HepG2 (cell line): Measurements from ENCODE around the gene ART5. TPM values are rescaled to one million over a fixed set of nuclear protein-coding genes. Genes with fewer than 3 reads are reported as not detected.
"Not testable (repeated sequence)": the region's sequence is repeated elsewhere in the genome, so short reads cannot be mapped to it uniquely, and the experiment has no call there.

ENCODE experiments used
- ATAC-seq: fragments of 200-7000 bp; cut with Tn5 transposase; 3 replicates; pipeline ENCODE4 v1.9.1; 2020; ENCODE audit warnings: mild to moderate bottlenecking, moderate library complexity
- BruUV-seq: library from RNA; stranded (reverse); fragments of 400-500 nt; replicated peaks from 2 replicates; lab custom pipeline; 2021; lab: Mats Ljungman, UMichigan
- CTCF ChIA-PET: fragments of 300-600 bp; formaldehyde crosslinking; extraction: SDS; loops from one replicate; lab custom pipeline; 2021; ENCODE audit warnings: low total read pairs, inconsistent platforms, low intra/inter-chr PET ratio; lab: Yijun Ruan, JAX
- POLR2A ChIA-PET: fragments of 350-600 bp; sonication (Branson Sonifier 250); formaldehyde crosslinking; loops from one replicate; lab custom pipeline; 2020; ENCODE audit warnings: antibody characterized with exemption, inconsistent platforms; lab: Yijun Ruan, JAX
- DNase-seq: peaks from one replicate; pipeline ENCODE4 v3.0.0-alpha.2; 2015; ENCODE audit warnings: low spot score
- FAIRE-seq: peaks from 3 replicates; lab custom pipeline; 2011; peaks lifted over from hg19 to GRCh38; lab: Jason Lieb, UNC
- H2AFZ ChIP-seq: one replicate; pipeline ENCODE4 v1.6.1; 2011; ENCODE audit warnings: low read length, inconsistent platforms
- H3K27ac ChIP-seq: fragments of 300-600 bp; 3 replicates; pipeline ENCODE4 v1.8.0; 2011; ENCODE audit warnings: mixed run types, mild to moderate bottlenecking, mixed read lengths, low read length, inconsistent platforms; ENCODE audit not compliant: insufficient read depth; ENCODE audit errors: extremely low read length
- H3K27me3 ChIP-seq, 2 experiments: fragments of 200-600 bp in 1 of 2; 2 replicates in 1 of 2; 3 replicates in 1 of 2; pipeline versions ENCODE4 v1.6.0 to v1.8.0; 2011; ENCODE audit warnings: low read length in 2 of 2, mild to moderate bottlenecking in 2 of 2, moderate library complexity in 2 of 2, inconsistent platforms in 1 of 2; ENCODE audit not compliant: insufficient read depth in 2 of 2, control insufficient read depth in 1 of 2
- H3K36me3 ChIP-seq, 2 experiments: fragments of 200-600 bp in 1 of 2; replicated peaks in 1 of 2; 2 replicates in 1 of 2; 3 replicates in 1 of 2; pipeline versions ENCODE4 v1.5.1 to v1.8.0; 2011; ENCODE audit warnings: low read length in 2 of 2, inconsistent platforms in 1 of 2; ENCODE audit not compliant: insufficient read depth in 2 of 2, control insufficient read depth in 1 of 2
- H3K4me1 ChIP-seq: 2 replicates; pipeline ENCODE4 v1.5.1; 2012; ENCODE audit warnings: low read length, inconsistent platforms; ENCODE audit not compliant: insufficient read depth
- H3K4me2 ChIP-seq: 2 replicates; pipeline ENCODE4 v1.6.0; 2011; ENCODE audit warnings: low read depth, low read length, inconsistent platforms
- H3K4me3 ChIP-seq, 3 experiments: fragments of 200-600 bp in 1 of 3; sonication (generic), shearing (Covaris generic) in 1 of 3; replicated peaks in 1 of 3; 2 replicates each; pipeline ENCODE4 v1.5.1; 2011 to 2016; ENCODE audit warnings: low read length in 3 of 3, inconsistent platforms in 2 of 3, low read depth in 2 of 3, mild to moderate bottlenecking in 2 of 3, control low read depth in 1 of 3, mixed read lengths in 1 of 3; ENCODE audit not compliant: insufficient read depth in 1 of 3
- H3K79me2 ChIP-seq: one replicate; pipeline ENCODE4 v1.6.1; 2011; ENCODE audit warnings: low read length, inconsistent platforms; ENCODE audit not compliant: insufficient read depth
- H3K9ac ChIP-seq: 2 replicates; pipeline ENCODE4 v1.6.0; 2011; ENCODE audit warnings: mild to moderate bottlenecking, low read depth, low read length, inconsistent platforms; ENCODE audit not compliant: insufficient read depth
- H3K9me3 ChIP-seq: 2 replicates; pipeline ENCODE4 v1.5.1; 2012; ENCODE audit warnings: mild to moderate bottlenecking, low read length
- H4K20me1 ChIP-seq: 2 replicates; pipeline ENCODE4 v1.6.0; 2011; ENCODE audit warnings: inconsistent platforms, mild to moderate bottlenecking, low read length, moderate library complexity; ENCODE audit not compliant: insufficient read depth
- CEBPB ChIP-seq: IDR thresholded peaks from 2 replicates; pipeline ENCODE4 v1.6.1; 2011; ENCODE audit warnings: low read depth, low read length, improper control_type of control experiment, borderline replicate concordance
- LCORL ChIP-seq, 2 experiments: fragments of 450-650 bp in 1 of 2; sonication (generic) in 1 of 2; formaldehyde crosslinking in 1 of 2; IDR thresholded peaks; 2 replicates each; pipeline versions ENCODE4 v1.5.0 to v1.6.1; 2017 to 2020; ENCODE audit warnings: antibody characterized with exemption in 1 of 2, missing genetic modification reagents in 1 of 2
- MAFK ChIP-seq, 2 experiments: IDR thresholded peaks in 1 of 2; conservative IDR thresholded peaks in 1 of 2; 2 replicates each; pipeline ENCODE4 v1.6.1; 2011; ENCODE audit warnings: improper control_type of control experiment in 2 of 2, low read length in 2 of 2
- NCOA1 ChIP-seq: sonication (generic); formaldehyde crosslinking; IDR thresholded peaks from 2 replicates; pipeline ENCODE4 v1.9.0; 2021; ENCODE audit warnings: missing genetic modification reagents
- SMARCC2 ChIP-seq: fragments of 450-650 bp; IDR thresholded peaks from 2 replicates; pipeline ENCODE4 v1.6.1; 2017; ENCODE audit warnings: antibody characterized with exemption, mild to moderate bottlenecking
- ZNF317 ChIP-seq: sonication (generic); formaldehyde crosslinking; IDR thresholded peaks from 2 replicates; pipeline ENCODE4 v1.5.0; 2020; ENCODE audit warnings: mild to moderate bottlenecking, missing genetic modification reagents
- WGBS: methylation state at CpG from one replicate; pipeline ENCODE4 v1.1.6; 2017; ENCODE audit warnings: low lambda C conversion rate; 5-methylcytosine and 5-hydroxymethylcytosine counted together
- in situ Hi-C: cut with HindIII; loops from 2 replicates; pipeline ENCODE4 v1.10.0; 2017; ENCODE audit warnings: low pct_unique_long_range_greater_than_20kb; ENCODE audit not compliant: extremely low pct_ligation_motif_present
- intact Hi-C: fragments of 100-400 bp; cut with micrococcal nuclease; formaldehyde crosslinking; loops from one replicate; pipeline ENCODE4 v1.10.0; 2022; ENCODE audit not compliant: unreplicated experiment
- polyA plus RNA-seq, 8 experiments: library from polyadenylated mRNA; depleted of rRNA in 3 of 8; stranded (reverse) in 7 of 8; unstranded in 1 of 8; fragments of >200 nt; fragmentation: Illumina TruSeq in 4 of 8; extraction: Trizol in 4 of 8; gene quantifications; 2 replicates each; pipeline versions ENCODE4 v1.2.1 to v1.2.3, GENCODE V29; 2011 to 2016; ENCODE audit warnings: low read depth in 4 of 8, missing spikeins in 1 of 8, mixed read lengths in 1 of 8; ENCODE audit not compliant: insufficient read depth in 1 of 8
- total RNA-seq, 5 experiments: library from RNA; depleted of rRNA; stranded (reverse); fragments of >200 nt; fragmentation: Illumina TruSeq; extraction: Trizol; gene quantifications; 2 replicates each; pipeline ENCODE4 v1.2.3, GENCODE V29; 2016; ENCODE audit warnings: low read depth in 1 of 5
- TF ChIP-seq, protein P1 (sequence below): sonication (generic); formaldehyde crosslinking; IDR thresholded peaks from 2 replicates; pipeline ENCODE4 v1.4.0; 2020; ENCODE audit warnings: mild to moderate bottlenecking, missing genetic modification reagents
- TF ChIP-seq, protein P2 (sequence below): sonication (generic); formaldehyde crosslinking; IDR thresholded peaks from 2 replicates; pipeline ENCODE4 v1.8.1; 2023; ENCODE audit warnings: mild to moderate bottlenecking, moderate library complexity, missing genetic modification reagents

The ART5 gene
- total and polyA plus RNA-seq, 2 of the 13 experiments (the other 11 are each of a cell fraction or from before 2014, with no cell fraction given), result 0.55 to 0.93 TPM

DNA sequence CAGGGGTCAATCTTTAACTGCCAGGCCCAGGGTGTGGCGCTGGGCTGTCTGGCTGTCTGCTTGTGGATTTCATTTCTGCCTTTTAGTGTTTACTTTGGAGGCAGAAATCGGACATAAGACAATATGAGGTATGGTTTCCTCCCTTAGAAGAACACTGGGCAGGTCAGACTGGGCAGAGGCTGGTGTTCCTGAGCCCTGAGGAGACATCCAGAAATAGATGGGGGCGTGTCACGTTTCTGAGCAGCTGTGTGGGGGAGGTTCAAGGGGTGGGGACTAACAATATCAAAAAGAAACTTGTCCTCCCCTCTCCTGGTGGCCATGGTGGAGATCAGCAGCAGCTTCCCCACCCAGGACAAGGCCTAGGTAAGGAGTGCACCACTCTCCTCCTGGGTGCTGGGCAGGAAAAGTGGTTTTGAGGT is 3.0 kb upstream of the ART5 start, which contains the start of gene ART1:
Gene ART1, plus strand, starts transcription at position 312 of the 419 bp plus-strand sequence. CDS start 14,086 bp downstream, outside the sequence.
- no peak within 1 kb of the TSS for H3K9ac ChIP-seq
- intact Hi-C loops, result no loop called here
- WGBS, result 72% methylated on average over 4 of the region's 4 CpGs
- no TSS peak for BruUV-seq
- TF ChIP-seq, protein P1, sequence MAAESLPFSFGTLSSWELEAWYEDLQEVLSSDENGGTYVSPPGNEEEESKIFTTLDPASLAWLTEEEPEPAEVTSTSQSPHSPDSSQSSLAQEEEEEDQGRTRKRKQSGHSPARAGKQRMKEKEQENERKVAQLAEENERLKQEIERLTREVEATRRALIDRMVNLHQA (CRISPR knock-in tag), result no peak
- TF ChIP-seq SMARCC2, result no peak
- TF ChIP-seq NCOA1 (CRISPR knock-in tag), result no peak
- no peak for TF ChIP-seq MAFK (conservative IDR thresholded peaks at IDR 0.05 in 1 of 2, IDR thresholded peaks at IDR 0.05 in 1 of 2; ENCODE audit: low read length in 2 of 2)
- no peak for TF ChIP-seq CEBPB
- no peak within 1 kb of the TSS for H3K4me2 ChIP-seq
- no peak for DNase-seq
- no peaks in the 10 kb centered on the region; the same call in 1 of the 2 replicates for H4K20me1 ChIP-seq
- H3K27me3 ChIP-seq, result peaks cover 1 to 21% of the 10 kb centered on the region in 2 experiments; a peak in 4 of 5 replicates
- no peak within 1 kb of the TSS for H2AFZ ChIP-seq
- no peak for ATAC-seq
- peaks cover 13% of the 10 kb centered on the region for H3K4me1 ChIP-seq
- FAIRE-seq, result no peak
- H3K79me2 ChIP-seq, result no peaks in the 10 kb centered on the region
- H3K9me3 ChIP-seq, result no peaks in the 10 kb centered on the region
- no peak within 1 kb of the TSS for H3K4me3 ChIP-seq
- no peak within 1 kb of the TSS for H3K27ac ChIP-seq
- no peaks in the 10 kb centered on the region for H3K36me3 ChIP-seq
- ChIA-PET CTCF (no interaction called here), POLR2A (no interaction called here)
- in situ Hi-C loops, result no loop called here

DNA sequence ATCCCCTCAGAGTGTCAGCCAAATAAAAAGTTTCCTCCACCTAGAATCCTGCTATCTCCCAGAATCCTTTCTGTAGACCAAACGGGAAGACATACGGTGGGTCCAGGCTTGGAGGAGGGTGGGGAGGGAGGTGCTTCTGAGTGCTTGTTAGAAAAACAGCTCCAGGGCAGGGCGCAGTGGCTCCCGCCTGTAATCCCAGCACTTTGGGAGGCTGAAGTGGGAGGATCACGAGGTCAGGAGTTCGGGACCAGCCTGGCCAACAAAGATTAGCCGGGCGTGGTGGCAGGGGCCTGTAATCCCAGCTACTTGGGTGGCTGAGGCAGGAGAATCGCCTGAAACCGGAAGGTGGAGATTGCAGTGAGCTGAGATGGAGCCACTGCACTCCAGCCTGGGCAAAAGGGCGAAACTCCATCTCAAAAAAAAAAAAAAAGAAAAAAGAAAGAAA is 1.3 kb upstream of the ART5 start:
- WGBS, result 32% methylated on average over 11 of the region's 11 CpGs
- H3K27ac ChIP-seq, result peak overlapping the region; percentile 73
- TF ChIP-seq ZNF317 (0 out of 2 replicates have a peak, but pooled peaks have one; percentile 61), LCORL (CRISPR knock-in tag; IDR thresholded peaks at IDR 0.05) (0 out of 2 replicates have a peak, but pooled peaks have one; percentile 4)
- BruUV-seq; FAIRE-seq; intact Hi-C loops; in situ Hi-C loops; DNase-seq; H4K20me1 ChIP-seq; H3K36me3 ChIP-seq; ATAC-seq; H3K79me2 ChIP-seq; H3K9me3 ChIP-seq; H2AFZ ChIP-seq; CTCF ChIA-PET; TF ChIP-seq LCORL (IDR thresholded peaks at IDR 0.05): not testable (repeated sequence)
- TF ChIP-seq, protein P2, sequence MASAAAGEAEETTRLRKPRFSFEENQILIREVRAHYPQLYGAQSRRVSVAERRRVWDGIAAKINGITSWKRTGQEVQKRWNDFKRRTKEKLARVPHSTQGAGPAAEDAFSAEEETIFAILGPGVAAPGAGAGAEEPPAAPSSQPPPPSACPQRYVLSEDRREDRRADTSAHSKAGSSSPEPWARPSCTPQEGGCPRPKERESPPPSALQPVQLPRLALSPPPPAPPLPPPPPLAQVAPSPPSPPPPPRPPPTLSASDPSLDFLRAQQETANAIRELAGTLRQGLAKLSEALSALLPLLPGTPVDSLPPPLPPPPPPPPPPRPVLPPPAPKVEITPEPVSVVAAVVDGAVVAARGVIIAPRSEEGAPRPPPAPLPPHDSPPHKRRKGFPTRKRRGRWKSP (CRISPR knock-in tag), result 0 out of 2 replicates have a peak, but pooled peaks have one; percentile 14
- H3K4me2 ChIP-seq, result peak overlapping the region; percentile 97
- POLR2A ChIA-PET, result interaction anchor here (1.0 kb wide), 1 partner anchor 11 kb away, joined by 3 read pairs; no protein-coding TSS in a partner anchor
- H3K4me3 ChIP-seq, result peak overlapping the region; percentile 42 to 76 (median 46)
- H3K9ac ChIP-seq, result peak overlapping the region; percentile 74; the same call in 1 of the 2 replicates
- H3K4me1 ChIP-seq, result peaks cover 13% of the 10 kb centered on the region
- H3K27me3 ChIP-seq, result peaks cover 0 to 24% of the 10 kb centered on the region in 2 experiments; a peak in 4 of 5 replicates
